Superior temporal gyrus (tissue), 1 donor: ENCODE results near the gene EEA1.
"Not testable (repeated sequence)": the region's sequence is repeated elsewhere in the genome, so short reads cannot be mapped to it uniquely, and the experiment has no call there.

Experiments
- DNase-seq: peaks from one replicate; pipeline ENCODE4 v3.0.0-alpha.2; 2016; ENCODE audit errors: extremely low spot score

The EEA1 gene

DNA sequence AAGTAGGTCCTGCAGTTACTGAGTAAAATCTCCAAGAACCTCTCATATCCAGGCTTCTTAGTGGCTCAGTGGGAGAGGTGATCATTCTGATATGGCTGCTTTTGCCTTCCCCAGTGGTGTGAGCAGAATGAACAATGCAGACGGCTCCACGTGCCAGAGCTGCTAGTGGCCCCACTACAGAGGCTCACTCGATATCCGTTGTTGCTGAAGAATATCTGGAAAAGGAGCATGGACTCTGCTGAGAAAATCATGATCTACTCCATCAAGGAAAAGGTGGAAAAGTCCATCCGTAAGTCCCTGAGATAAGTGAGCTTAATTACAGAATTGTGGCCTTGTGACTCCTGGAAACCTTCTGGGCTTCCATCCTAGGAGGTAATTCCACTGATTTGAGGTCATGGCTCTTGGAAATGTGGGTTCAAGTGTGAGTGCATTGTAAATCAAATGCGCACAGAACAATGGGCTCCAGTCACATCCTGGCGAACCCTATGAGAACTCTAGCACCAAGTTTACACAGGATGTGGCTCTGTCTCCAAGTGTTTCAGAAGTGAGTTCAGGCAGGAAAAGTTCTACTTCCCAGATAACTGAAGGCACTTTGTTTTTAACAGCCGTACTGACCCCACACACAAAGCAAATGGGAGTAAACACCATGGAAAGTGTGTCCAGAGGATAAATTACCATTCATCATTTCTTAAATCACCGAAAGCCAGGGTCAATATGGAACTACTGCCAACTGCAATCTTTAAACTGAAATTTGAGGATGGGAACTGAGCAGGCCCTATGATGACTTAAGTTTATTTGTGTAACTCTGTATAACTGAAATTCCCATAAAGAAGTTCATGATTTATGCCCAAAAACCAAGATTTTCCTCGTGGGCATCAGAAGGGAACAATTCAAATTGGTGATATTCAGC, 174.9 kb downstream of the EEA1 start:
- no peak for DNase-seq

DNA sequence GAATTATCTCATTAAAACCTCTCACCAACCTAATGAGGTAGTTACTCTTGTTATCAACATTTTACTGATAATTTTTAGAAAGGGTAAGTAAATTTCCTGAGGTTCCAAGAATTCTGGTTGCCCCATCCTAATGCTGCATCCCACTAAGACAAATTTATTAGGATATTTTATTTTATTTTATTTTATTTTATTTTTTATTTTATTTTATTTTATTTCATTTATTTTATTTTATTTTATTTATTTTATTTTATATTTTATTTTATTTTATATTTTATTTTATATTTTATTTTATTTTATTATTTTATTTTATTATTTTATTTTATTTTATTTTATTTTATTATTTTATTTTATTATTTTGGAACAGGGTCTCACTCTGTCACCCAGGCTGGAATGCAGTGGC, 179.4 kb downstream of the EEA1 start:
- DNase-seq, result not testable (repeated sequence)

DNA sequence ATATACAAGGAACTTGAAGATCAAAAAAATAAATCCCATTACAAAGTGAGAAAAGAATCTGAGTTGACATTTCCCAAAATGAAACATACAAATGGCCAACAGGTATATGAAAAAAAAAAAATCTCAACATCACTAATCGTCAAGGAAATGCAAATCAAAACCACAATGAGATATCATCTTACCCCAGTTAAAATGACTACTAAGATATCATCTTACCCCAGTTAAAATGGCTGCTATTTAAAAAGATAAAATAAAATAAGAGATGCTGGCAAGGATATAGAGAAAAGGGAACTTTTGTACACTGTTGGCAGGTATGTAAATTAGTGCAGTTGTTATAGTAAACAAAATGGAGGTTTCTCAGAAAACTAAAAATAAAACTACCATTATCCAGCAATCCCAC, 181.9 kb downstream of the EEA1 start:
- DNase-seq, result no peak

DNA sequence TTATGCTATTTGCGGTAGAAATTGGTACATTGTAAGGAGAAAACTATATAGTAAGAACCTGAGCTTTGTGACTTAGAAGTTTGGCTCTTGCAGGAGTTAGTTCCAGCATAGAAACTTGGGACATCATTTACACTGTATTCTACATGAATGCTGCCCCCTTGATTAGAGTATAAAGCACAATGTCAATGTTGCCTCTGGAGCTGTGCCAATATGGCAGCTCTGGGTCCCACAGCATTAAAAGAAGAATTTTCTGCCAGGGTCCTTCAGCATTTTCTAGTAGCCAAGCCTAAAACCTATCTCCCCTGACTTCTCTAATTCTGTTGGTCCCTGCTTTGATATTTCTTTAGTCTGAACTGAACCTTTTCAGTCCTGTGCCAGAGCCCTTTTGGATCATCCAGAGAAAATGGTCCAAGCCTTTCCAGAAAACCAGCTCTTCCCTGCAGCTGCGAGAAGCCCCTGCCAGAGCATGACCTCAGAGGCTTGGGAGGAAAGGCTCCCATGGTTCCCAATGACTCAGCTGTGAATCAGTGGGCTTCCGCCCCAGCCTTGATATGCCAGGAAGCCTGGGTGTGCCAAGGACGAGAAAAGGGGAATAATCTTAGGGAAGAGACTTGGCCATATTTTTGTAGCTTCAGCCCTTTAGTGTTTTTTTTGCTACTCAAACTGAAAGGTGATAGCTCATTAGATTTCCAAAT, 183.1 kb downstream of the EEA1 start:
- DNase-seq, result peak; percentile 60

DNA sequence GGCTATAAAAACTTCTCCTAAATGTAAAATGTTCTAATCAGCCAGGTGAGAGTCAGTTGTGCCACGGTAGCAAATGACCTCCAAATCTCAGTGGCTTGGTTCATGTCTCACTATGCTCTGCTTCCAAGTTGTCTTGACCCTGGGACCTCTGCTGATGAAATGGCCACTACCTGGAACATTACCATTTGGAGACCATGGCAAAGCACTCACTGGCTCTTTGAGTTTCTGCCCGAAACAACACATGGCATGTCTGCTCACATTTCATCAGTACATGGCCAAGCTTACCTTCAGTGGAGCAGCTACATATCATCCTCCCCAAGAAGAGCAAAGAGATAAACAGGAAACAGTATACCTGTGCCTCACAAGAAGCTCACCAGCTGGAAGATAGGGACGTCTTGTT, 186.1 kb downstream of the EEA1 start:
- no peak for DNase-seq

DNA sequence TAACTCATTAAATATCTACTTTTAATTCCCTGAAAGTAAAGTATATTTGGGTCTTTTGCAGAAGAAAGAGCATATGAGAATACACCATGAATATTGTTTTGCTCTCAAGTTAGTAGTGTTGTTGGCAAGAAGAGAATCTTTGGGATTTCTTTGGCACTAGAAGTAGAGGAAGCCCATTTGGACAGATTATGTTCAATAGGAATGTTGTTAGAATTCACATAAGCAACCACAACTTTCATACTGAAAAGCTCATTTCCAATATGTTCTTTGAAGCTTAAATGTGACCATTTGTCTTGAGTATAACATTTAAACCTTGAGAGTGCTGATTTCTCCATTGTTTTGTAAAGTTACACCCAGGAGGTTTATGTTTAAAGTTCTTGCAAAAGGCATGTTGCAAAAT, 188.7 kb downstream of the EEA1 start:
- no peak for DNase-seq

DNA sequence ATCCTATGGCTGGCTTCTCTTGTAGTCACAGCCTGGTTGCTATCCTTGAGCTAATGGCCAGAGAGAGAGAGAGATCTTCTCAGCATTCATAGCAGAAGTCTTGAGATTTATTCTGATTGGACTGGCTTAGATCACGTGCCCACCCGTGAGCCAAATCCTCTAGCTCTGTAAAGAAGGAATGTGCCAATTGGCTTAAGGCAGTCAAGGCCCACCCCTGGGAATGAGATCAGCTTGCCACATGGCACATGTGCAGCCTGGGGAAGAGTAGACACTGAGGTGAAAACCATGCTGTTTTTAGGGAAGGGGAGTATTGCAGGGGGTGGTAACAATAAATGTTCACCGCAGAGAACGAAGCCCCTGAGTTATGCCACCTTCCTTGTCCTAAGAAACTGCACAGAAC, 190.0 kb downstream of the EEA1 start:
- DNase-seq, result no peak

DNA sequence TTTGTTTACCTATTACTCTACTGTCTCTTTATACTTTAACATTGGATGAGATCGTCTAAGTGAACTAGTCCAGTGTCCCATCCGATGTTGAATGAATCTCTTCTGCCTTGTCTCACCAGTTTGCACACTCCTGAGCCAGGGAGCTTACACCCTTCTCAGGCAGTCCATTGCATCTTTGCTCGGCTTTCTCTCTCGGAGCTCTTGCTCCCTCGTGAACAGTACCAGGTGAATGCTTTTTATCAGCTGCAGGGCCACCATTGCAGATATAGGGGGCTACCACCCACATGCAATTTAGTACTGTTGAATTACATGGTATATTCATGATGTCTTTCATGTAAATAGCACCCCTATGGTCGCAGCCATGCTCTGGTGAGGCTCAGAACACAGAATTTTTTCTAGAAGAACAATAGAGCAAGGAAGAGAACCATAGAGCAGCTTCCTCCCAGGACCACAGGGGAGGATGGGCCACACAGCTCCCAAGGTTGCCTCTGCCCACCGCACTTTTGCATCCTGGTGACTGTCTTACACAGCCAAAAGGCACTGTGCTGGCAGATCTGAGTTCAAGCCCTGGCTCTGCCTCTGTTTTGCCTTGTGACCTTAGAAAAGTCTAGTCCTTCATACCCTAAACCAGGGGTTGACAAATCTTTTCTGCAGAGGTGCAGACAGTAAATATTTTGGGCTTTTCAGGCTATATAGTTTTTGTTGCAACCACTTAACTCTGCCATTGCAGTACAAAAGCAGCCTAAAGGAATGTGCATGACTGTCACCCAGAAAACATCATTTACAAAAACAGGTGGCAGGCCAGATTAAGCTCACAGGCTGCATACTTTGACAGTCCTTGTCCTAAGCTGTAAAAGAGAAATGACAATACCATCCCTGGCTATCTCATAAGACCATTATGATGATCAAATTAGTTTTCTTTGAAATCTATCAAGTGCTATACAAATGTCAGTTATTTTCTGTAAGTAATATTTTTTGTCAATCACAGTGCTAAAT, 190.9 kb downstream of the EEA1 start:
- DNase-seq, result no peak

DNA sequence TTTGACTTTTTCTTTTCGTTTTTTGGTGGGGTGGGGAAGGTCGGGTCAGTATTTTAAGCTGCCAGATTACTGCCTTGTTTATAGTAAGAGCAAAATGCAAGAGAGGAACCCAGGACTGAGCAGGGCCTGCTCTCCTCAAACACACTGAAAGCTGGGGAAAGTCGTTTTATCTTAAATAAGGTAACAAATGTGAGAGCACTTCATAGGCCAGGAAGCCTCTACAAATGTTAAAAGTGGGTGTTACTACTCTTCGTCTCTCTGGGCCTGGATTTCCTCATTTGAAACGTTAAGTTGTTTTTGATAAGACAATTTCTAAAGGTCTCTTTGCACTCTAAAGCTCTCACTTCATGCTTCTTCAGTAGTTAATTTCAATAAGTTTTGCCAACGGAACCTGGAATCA, 192.5 kb downstream of the EEA1 start:
- no peak for DNase-seq

DNA sequence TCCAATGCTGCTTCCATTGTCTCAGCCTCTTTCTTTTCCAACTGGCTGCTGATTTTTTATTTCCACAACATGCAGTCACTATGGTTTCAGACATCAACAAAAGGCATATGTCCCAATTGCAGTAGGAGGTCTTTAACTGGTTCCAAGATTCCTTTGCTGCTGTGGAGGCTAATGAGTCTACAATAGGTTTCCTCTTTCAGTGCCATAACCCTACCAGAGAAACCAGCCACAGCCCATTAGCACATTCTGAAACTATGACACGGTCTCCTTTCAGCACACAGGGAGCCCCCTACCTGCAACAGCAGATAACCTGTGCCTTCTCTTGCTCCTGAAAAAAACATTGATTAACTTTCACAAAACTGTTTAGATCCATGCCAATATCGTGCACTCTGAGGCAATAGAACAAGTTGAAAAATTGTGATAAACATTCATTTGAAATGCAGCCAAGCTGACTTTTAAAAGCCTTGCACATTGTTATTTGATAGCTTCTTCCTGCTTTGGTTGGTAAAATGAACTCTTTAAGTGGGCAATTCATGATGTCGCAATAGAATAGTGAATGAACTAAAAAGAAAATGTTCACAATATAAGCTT, 193.9 kb downstream of the EEA1 start:
- no peak for DNase-seq

DNA sequence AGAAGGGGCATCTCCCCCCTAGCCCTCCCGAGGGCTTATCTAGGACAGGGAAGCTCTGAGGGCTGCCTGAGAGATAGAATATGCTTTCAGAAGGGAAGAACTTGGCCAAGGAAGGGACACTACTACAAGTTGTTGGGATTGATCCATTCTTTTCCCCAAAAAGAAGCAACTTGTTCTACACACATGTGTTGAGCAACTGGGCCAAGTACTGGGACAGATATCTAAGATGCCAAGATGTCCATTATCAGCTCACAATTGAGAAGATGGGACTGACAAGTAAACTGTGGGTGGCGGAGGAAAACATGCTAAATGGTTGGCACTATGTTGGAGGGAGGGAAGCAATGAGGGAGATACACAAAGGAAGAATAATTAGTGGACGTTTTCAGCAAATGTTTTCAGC, 195.4 kb downstream of the EEA1 start:
- no peak for DNase-seq

DNA sequence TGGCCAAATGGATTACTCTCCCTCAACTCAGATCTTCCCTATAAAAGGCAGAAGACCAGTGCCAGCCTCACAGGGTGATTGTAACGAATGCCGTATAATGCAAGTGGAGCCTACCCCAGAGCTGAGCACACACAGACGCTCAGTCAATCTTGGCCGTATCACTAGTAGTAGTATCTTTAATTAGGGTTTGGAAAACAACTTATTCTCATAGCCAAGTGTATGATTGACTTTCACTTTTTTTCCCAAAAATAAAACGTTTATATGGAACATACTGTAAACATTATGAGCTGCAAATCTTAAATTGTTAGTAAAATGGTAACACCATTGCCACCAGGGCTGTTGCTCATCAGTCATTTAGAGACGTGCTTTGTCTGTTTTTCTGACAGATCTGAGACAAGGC, 195.9 kb downstream of the EEA1 start:
- DNase-seq, result no peak

DNA sequence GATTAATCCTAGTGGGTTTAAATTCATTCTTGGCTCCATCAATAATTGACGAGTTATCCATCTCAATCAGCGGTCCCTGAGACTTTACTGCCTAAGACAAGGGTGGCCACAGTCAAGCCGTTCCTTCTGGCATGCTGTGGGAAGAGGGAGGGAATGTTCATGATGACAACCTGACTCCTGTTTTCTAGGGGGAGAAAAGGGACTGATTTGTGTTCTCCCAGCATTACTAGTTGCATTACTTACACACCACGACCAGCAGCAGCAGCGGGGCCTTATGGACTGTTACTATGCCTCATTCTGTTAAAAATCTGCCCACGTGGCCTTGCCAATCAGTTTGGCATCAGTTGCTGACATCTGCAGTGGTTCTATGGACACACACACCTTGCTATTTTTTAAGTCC, 196.4 kb downstream of the EEA1 start:
- DNase-seq, result no peak

DNA sequence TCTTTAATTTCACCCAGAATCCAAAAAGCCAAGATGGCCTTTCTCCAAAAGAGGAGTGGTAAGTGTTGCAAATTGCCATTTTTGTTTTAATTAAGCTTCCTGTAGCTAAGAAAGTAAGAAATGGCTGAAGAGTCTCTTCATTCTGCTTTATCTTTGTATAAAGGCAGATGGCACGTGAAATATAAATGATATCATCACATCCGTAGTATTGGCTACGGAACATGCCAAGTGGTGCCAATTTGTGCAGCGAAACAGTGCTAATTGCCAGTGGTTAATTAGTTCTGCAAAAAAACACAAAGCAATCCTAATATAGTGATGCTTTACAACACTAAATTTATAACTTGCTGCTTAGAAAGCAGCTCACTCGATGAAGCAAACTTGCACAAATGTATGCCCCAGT, 196.9 kb downstream of the EEA1 start:
- no peak for DNase-seq

DNA sequence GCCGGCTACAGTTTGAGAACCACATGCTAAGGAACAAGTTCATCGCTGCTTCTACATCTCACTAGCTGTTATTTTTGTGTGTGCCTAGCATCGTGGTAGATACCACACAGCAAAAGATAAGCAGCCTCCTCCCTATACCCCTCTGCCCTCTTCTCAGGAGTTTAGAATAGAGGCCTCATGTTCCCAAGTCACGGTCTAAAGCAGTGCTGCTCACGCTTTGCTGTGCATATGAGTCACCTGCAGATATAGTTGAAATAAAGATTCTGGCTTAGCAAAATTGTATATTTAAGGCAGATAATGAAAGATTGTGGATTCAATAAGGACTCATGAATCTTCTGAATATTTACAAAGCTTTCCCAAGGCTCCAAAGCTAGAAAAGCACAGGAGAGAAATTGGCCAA, 198.3 kb downstream of the EEA1 start:
- no peak for DNase-seq

DNA sequence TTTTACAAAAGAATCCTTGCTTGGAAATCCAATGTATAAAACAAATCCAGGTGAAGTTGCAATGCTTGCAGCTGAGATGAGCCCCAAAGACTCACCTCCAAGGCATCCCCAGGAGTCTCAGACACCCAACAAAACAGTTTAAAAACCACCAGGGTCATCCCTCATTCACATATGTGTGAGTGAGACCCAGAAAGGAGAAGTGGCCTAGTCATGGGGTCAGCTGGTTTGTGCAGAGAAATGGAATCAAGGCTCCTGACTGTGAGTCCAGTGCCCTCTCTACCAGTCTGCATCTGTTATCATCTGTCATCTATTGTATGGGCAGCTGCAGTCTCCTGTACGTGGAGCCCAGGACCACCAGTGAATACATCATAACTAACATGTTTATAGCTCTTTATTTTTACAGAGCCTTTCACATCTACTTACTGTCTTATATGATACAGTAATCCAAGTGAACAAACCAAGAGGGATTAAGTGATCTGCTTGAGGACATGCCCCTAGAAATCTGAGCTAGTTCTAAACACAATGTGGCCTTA, 199.3 kb downstream of the EEA1 start:
- no peak for DNase-seq

DNA sequence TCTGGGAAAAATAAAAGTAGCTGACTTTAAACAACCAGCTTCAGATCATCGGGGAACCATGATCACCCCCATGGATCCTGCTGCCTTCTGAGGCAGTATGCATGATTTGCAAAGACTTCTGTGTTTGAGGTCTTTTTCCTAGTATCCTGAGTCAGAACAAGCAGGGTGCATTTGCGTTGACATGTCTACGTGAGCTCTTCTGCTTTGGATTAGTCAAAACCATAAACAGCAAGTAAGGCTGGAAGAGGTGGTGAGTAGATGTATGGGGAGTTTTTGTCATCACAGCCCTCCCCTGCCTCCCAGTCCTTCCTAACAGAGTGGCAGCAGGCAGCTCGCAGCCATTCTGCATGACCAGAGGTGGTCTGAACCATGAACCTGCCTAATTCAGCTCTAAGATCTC, 202.2 kb downstream of the EEA1 start:
- no peak for DNase-seq

DNA sequence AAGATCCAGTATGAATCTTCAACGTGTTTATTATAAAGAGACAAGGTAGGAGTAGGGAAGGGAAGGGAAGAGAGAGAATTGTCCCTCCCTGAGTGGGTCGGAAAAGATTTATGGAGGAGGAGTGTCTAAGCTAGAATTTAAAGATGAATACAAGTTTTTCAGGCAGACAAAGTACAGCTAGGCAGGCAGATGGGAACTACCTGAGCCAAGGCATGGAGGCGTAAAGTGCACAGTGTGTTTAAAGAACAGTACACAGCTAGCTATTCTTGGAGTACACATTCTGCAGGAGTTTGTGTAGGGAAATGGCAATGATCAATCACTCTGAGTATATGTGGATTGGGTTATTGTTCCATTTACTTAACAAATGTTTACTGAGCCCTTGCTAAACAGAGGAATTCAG, 206.2 kb downstream of the EEA1 start:
- DNase-seq, result peak; percentile 55

DNA sequence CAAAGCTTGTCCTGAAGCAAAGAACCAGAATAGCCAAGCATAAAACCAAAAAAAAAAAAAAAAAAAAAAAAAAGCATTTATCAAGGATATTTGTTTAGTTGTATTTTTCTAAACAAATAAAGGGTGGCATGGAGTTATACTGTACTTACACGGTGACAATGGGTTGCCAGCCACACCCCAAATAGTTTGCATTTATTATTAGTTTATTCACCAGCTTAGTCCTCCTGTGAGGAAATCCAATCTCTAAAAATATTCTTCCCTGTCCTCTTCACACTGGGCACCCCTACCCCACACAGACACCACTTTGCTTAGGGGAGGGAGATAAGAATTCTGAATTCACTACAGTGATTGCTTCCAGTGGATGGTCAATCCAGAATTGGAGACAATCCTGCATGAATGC, 207.4 kb downstream of the EEA1 start:
- DNase-seq, result no peak

DNA sequence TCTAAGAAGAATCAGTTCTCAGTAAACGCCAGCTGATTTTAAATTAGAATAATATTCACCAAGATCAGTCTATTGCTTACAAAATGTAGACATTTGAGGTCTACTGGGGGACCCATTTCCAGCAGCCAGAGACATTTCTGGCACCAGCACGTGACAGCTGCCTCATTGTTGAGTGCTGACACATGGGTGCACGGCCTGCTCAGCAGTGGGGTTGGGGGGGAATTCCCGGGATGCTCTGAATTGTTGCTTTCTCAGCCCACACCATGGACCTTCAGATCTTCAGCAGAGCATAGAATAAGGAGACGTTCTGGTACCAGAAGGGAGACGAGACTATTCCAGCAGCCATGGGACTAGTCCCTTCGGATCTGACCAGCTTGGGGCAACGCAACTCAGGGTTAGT, 208.0 kb downstream of the EEA1 start:
- no peak for DNase-seq
